GM12873 (cell line): Measurements from ENCODE around the gene ASXL1.

Experiments
- CTCF ChIP-seq: IDR thresholded peaks from 2 replicates; pipeline ENCODE4 v1.5.1; 2012; ENCODE audit warnings: low read depth, mild to moderate bottlenecking, moderate library complexity, low read length, control low read depth; ENCODE audit not compliant: insufficient read depth; ENCODE audit errors: missing control alignments

ASXL1 gene

GRCh38 chr20:32468313-32468640 lies 110.1 kb downstream of the ASXL1 start:
- no peak for TF ChIP-seq CTCF

GRCh38 chr20:32468860-32469259 lies 110.7 kb downstream of the ASXL1 start:
- no peak for TF ChIP-seq CTCF

GRCh38 chr20:32470025-32470861 lies 112.1 kb downstream of the ASXL1 start:
- peak; percentile 55 for TF ChIP-seq CTCF

GRCh38 chr20:32470940-32471339 lies 112.8 kb downstream of the ASXL1 start:
- TF ChIP-seq CTCF: no peak

- no peak for TF ChIP-seq CTCF
Measured at GRCh38 chr20:32472581-32473207, 114.6 kb downstream of the ASXL1 start.

GRCh38 chr20:32473231-32474008 lies 115.3 kb downstream of the ASXL1 start:
- TF ChIP-seq CTCF: no peak
